GM21717 (cell line): Measurements from ENCODE around the gene KCNQ5.
"Not testable (repeated sequence)": the region's sequence is repeated elsewhere in the genome, so short reads cannot be mapped to it uniquely, and the experiment has no call there.

Experiments used
- ATAC-seq: cut with Tn5 transposase; IDR thresholded peaks from one replicate; pipeline ENCODE4 v1.9.1; 2021; ENCODE audit warnings: mild to moderate bottlenecking, moderate library complexity; ENCODE audit not compliant: unreplicated experiment

KCNQ5 gene

DNA sequence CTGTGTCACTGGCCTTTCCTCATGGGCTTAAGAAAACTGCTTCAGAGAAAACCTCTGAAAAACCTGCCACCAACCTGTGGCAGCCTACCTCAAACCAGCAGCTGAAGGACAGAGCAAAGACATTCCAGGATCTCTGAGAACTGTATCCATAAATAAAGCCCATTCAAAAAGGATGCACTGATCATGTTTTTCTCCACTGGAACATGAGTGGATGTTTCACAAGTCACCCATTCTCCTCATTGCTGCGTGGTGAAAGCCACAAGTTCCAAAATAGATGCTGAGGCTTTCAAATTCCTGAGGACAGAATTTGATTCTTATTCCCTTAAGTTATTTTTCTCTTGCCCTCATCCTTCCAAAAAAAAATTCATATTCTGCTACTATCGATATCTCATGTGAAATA, 322.8 kb downstream of the KCNQ5 start:
- no peak for ATAC-seq

GRCh38 chr6:72946774-72947173, 324.9 kb downstream of the KCNQ5 start:
- no peak for ATAC-seq

GRCh38 chr6:72947534-72947933, 325.7 kb downstream of the KCNQ5 start:
- ATAC-seq: no peak

DNA sequence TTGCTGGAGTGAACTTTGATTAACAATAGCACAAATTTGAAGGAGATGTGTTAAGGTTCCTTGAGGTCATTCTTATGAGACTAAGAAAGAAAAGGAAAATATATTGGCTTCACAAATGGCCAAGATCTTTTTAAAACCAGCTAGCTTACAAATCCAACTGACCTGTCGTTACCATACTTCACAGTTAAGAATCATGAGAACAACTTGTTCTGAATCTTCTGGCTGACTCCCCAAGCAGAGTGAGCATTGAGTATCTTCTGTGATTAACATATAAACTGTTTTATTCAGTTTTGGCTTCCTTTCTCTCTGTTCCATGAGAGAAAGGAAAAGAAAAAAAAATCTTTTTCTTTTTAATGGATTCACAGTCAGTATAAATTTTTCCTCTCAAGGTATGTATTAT, 326.3 kb downstream of the KCNQ5 start:
- ATAC-seq: no peak

DNA sequence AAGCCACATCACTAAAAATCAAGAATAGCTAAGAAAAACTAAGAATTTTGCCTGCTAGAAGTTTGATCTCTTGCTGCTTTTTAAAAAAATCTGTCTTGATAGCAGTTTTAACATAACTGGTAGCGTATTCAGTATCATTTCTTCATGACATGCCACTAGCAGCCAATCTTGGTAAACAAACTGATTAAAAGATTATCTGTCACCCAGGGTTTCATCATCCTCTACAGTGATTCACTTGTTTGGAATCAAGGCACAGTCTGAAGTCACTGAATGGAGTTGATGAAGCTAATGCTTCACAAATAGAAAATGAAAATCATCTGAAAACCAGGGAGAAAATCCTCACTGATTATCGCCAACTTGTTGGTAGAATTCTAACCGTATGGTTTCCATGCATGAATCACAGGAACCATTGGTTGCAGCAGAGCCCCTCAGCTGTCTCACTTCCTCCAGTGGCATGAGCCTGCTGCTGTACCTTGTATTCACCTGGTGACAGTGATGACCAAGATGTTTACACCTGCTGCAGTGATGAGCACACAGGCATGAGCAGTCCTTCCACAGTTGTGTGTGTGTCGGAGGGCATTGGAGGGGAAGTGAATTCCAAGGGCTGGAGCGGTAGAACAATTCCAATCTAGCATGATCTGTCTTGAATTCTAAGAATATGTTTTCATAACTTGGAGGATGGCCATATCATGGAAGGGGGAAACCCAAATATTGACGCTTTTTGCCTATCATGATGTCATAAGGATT, 328.4 kb downstream of the KCNQ5 start:
- ATAC-seq: no peak

DNA sequence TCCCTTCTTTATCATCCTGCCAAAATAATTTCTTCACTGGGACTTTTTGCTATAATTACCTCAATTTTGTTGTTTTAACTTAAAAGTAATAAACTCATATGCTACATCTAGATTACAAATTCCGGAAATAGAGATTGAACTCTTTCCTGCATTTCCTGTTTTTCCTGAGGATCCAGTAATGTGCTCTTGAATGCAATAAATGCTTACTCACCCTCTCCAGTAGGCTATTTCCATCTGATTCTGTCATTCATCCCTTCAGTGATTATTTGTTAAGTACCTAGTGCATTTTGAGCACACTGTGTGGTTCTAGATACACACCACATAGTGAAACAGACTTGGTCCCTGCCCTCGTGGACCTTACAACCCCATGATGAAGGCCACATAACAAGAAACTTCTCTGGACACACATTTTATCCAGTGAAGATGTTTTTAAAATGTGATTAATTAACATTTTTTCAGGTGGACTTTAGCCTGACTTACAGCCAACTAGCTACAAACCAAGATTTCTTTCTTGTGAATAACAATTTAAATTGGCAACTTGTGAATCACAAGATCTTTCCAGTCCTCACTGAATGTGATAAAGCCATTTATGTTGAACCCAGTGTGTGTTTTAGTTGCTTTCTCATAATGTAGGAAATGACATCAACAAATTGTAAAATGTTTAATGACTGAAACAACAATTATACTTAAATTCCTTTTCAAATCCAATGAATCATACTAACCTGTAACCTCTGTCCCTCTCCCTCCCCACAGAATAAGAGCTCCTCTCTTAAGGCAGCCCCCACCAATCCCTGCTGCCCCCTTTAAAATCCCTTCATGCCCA, 331.2 kb downstream of the KCNQ5 start:
- no peak for ATAC-seq

- no peak for ATAC-seq
These were observed 332.1 kb downstream of the KCNQ5 start for GRCh38 chr6:72953971-72954381.

GRCh38 chr6:72954716-72955115, 332.9 kb downstream of the KCNQ5 start:
- no peak for ATAC-seq

GRCh38 chr6:72955666-72956065, 333.8 kb downstream of the KCNQ5 start:
- ATAC-seq: no peak

- no peak for ATAC-seq
These were observed 334.4 kb downstream of the KCNQ5 start for GRCh38 chr6:72956272-72956671.

GRCh38 chr6:72959821-72960220, 338.0 kb downstream of the KCNQ5 start:
- ATAC-seq: no peak

- no peak for ATAC-seq
These were observed 342.1 kb downstream of the KCNQ5 start for GRCh38 chr6:72963946-72964345.

- no peak for ATAC-seq
These were observed 344.9 kb downstream of the KCNQ5 start for GRCh38 chr6:72966628-72967280.

DNA sequence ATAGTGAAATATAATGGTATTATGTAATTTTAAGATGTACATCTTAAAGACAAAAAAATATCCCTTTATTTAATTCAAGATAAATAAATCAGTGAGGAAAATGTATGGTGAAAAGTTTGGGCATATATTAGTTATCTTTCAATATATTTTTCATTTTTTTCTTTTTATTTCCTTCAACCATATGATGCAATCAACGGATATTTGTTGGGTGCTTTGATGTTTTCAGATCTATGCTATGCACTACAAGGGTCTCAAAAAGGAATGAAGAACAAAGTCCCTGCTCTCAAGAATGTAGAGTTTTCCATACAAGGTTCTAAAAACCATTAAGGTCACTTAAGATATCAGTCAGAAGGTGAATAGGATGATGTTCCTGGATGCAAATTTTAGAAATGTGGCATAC, 345.5 kb downstream of the KCNQ5 start:
- ATAC-seq: no peak

DNA sequence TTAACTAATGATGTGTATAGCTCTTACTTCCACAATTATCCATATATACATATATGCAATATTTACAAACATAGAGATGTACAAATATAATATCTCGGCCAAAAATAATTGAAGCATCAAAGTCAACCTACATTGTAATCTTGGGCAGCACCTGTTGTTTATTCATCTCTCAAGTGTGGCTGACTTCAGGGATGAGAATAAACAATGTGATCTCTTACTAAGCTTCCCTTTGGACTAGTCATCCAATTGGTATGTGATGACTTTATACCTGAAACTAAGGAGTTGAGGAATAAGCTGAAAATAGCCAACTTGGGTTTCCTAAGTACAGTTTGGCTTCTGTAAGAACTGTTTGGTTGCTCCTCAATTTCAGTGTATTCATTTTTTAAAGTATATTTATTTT, 346.8 kb downstream of the KCNQ5 start:
- no peak for ATAC-seq

DNA sequence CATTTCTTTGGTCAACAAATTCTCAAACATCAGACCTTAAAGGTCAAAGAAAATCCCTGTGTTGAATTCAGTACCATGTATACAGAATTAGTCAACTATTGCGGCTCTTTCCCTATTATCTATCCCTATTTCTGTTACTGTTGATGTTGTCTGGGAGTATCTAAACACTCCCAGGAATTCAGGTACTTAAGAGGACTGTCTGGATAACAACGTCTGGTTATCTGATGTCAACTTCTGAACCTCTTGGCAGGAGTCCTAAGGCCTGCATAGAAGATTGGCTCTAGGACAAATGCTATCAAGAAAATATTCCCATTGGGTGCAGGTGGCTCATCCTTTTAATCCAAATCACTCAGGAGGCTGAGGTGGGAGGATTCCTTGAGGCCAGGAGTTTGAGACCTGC, 347.8 kb downstream of the KCNQ5 start:
- no peak for ATAC-seq

GRCh38 chr6:72972579-72972978, 350.7 kb downstream of the KCNQ5 start:
- ATAC-seq: no peak

GRCh38 chr6:72974276-72974675, 352.4 kb downstream of the KCNQ5 start:
- ATAC-seq: no peak

GRCh38 chr6:72975352-72975752, 353.5 kb downstream of the KCNQ5 start:
- ATAC-seq: no peak

GRCh38 chr6:72976484-72976883, 354.6 kb downstream of the KCNQ5 start:
- ATAC-seq: no peak

GRCh38 chr6:72977114-72977513, 355.2 kb downstream of the KCNQ5 start:
- peak; percentile 88 for ATAC-seq

GRCh38 chr6:72978808-72979207, 356.9 kb downstream of the KCNQ5 start:
- not testable (repeated sequence) for ATAC-seq
